ENCODE measurements around the gene FGF3. TPM values are rescaled to one million over a fixed set of nuclear protein-coding genes. Genes with fewer than 3 reads are reported as not detected.

FGF3 gene
- total RNA-seq, 1 donor from 2014 or later = not detected

- Histone ChIP-seq H3K9ac (ENCODE audit: low read length) (peak overlapping the region; percentile 43), H2AFZ (ENCODE audit: low read depth, low read length) (peak overlapping the region; percentile 23)
- no peak for FAIRE-seq
Observed at GRCh38 chr11:69868006-69868810, 49.0 kb upstream of the FGF3 start.

GRCh38 chr11:69867076-69868005 lies 48.1 kb upstream of the FGF3 start:
- Histone ChIP-seq H3K4me3 (ENCODE audit: insufficient read depth, low read depth, low read length) (no peak overlapping the region), H3K9ac (ENCODE audit: low read length) (no peak overlapping the region), H3K79me2 (ENCODE audit: insufficient read depth, low read length) (no peaks in the 10 kb centered on the region), H3K36me3 (ENCODE audit: insufficient read depth, low read length) (no peaks in the 10 kb centered on the region), H3K4me1 (ENCODE audit: insufficient read depth, low read length) (peaks cover 16% of the 10 kb centered on the region), H3K4me2 (ENCODE audit: low read length) (peak overlapping the region; percentile 28), H4K20me1 (ENCODE audit: insufficient read depth, low read length) (no peaks in the 10 kb centered on the region), H3K27ac (ENCODE audit: low read depth, low read length) (no peak overlapping the region), H3K9me3 (ENCODE audit: insufficient read depth, low read depth, low read length) (no peaks in the 10 kb centered on the region), H3K27me3 (ENCODE audit: insufficient read depth, low read length) (peaks cover 2% of the 10 kb centered on the region), H2AFZ (ENCODE audit: low read depth, low read length) (peak overlapping the region; percentile 23)
- no peaks in the 10 kb centered on the region for H3K9me3 Mint-ChIP-seq (ENCODE audit: unreplicated experiment)
- TF ChIP-seq EZH2 (IDR thresholded peaks at IDR 0.05; ENCODE audit: insufficient read depth, low read length) = no peak
- no peak for TF ChIP-seq CTCF (IDR thresholded peaks at IDR 0.05; ENCODE audit: insufficient read depth, low read depth, low read length)
- no peak for FAIRE-seq
- H3K36me3 Mint-ChIP-seq (ENCODE audit: low read depth, unreplicated experiment) = no peaks in the 10 kb centered on the region
- H3K27me3 Mint-ChIP-seq (ENCODE audit: low read depth, unreplicated experiment) = peaks cover 47% of the 10 kb centered on the region
- H3K4me1 Mint-ChIP-seq (ENCODE audit: low read depth, unreplicated experiment) = no peaks in the 10 kb centered on the region
- peak; percentile 76 for DNase-seq (ENCODE audit: low read depth)
- no peak overlapping the region for H3K27ac Mint-ChIP-seq (ENCODE audit: unreplicated experiment)
- no peak overlapping the region for H3K4me3 Mint-ChIP-seq (ENCODE audit: unreplicated experiment)

More at GRCh38 chr11:69868006-69868810, 49.0 kb upstream of the FGF3 start:
- Histone ChIP-seq H3K4me3 (ENCODE audit: insufficient read depth, low read depth, low read length) (no peak overlapping the region), H3K4me1 (ENCODE audit: insufficient read depth, low read length) (peaks cover 13% of the 10 kb centered on the region), H3K9me3 (ENCODE audit: insufficient read depth, low read depth, low read length) (no peaks in the 10 kb centered on the region), H3K27me3 (ENCODE audit: insufficient read depth, low read length) (peaks cover 2% of the 10 kb centered on the region), H3K36me3 (ENCODE audit: insufficient read depth, low read length) (no peaks in the 10 kb centered on the region), H3K4me2 (ENCODE audit: low read length) (peak overlapping the region; percentile 28), H3K27ac (ENCODE audit: low read depth, low read length) (peak overlapping the region; percentile 10), H3K79me2 (ENCODE audit: insufficient read depth, low read length) (no peaks in the 10 kb centered on the region), H4K20me1 (ENCODE audit: insufficient read depth, low read length) (no peaks in the 10 kb centered on the region)
- no peak overlapping the region for H3K4me3 Mint-ChIP-seq (ENCODE audit: unreplicated experiment)
- DNase-seq (ENCODE audit: low read depth) = no peak
- H3K36me3 Mint-ChIP-seq (ENCODE audit: low read depth, unreplicated experiment) = no peaks in the 10 kb centered on the region
- H3K27me3 Mint-ChIP-seq (ENCODE audit: low read depth, unreplicated experiment) = peaks cover 45% of the 10 kb centered on the region
- TF ChIP-seq EZH2 (IDR thresholded peaks at IDR 0.05; ENCODE audit: insufficient read depth, low read length) (no peak), CTCF (IDR thresholded peaks at IDR 0.05; ENCODE audit: insufficient read depth, low read depth, low read length) (no peak)
- H3K9me3 Mint-ChIP-seq (ENCODE audit: unreplicated experiment) = no peaks in the 10 kb centered on the region
- H3K4me1 Mint-ChIP-seq (ENCODE audit: low read depth, unreplicated experiment) = no peaks in the 10 kb centered on the region
- no peak overlapping the region for H3K27ac Mint-ChIP-seq (ENCODE audit: unreplicated experiment)

Data from astrocyte (in vitro differentiated cells and primary cell).